ENCODE results near the gene ZC3H4. TPM values are rescaled to one million over a fixed set of nuclear protein-coding genes. Genes with fewer than 3 reads are reported as not detected.

Gene ZC3H4
- total and polyA plus RNA-seq, 9 of the 15 experiments (the other 6 are each of a cell fraction or from before 2014, with no cell fraction given), result 2.2 to 75.6 (median 18.3) TPM

GRCh38 chr19:47124937-47125668 is 11.5 kb upstream of the ZC3H4 start:
- in situ Hi-C loops (cut with MboI), result loop anchor here (5.0 to 10.0 kb wide), 2 partner anchors 43 to 270 kb away; partner anchors contain the start of gene AP2S1
- H3K9me3 ChIP-seq (replicated peaks; ENCODE audit: control insufficient read depth, insufficient read depth, low read depth, low read length), result peaks cover 3% of the 10 kb centered on the region
- H3K27ac ChIP-seq (ENCODE audit: extremely low read depth, low read depth, low read length), result no peak overlapping the region
- no TSS peak for BruUV-seq (replicated peaks)
- CTCF ChIA-PET (ENCODE audit: low intra/inter-chr PET ratio), result interaction anchor here (0.5 to 3.4 kb wide), 4 partner anchors 46 to 595 kb away, joined by 3 to 35 read pairs (median 10); no protein-coding TSS in a partner anchor
- H3K4me3 ChIP-seq, result no peak overlapping the region
- 41% methylated on average over 8 of the region's 8 CpGs for WGBS (ENCODE audit: insufficient coverage, low coverage, missing lambda C conversion rate)
- peak overlapping the region; percentile 10 for H2AFZ ChIP-seq (ENCODE audit: low read depth, low read length)
- H3K4me2 ChIP-seq (ENCODE audit: insufficient read depth, low read length), result no peak overlapping the region
- peaks cover 0 to 10% of the 10 kb centered on the region in 2 experiments; a peak in 3 of 5 replicates for H3K4me1 ChIP-seq (replicated peaks in 1 of 2; ENCODE audit: control insufficient read depth in 2 of 2, insufficient read depth in 2 of 2, low read length in 2 of 2)
- H3K9ac ChIP-seq (ENCODE audit: insufficient read depth in 1 of 2, low read depth in 2 of 2, low read length in 2 of 2), result no peak overlapping the region
- DNase-seq (ENCODE audit: extremely low read depth in 1 of 4, low spot score in 3 of 4), result peak; percentile 68 to 78 (median 70)
- no peaks in the 10 kb centered on the region for H3K79me2 ChIP-seq (ENCODE audit: control insufficient read depth, insufficient read depth, low read length)
- POLR2A ChIA-PET, result interaction anchor here (1.0 to 4.3 kb wide), 3 partner anchors 11 to 89 kb away, joined by 3 to 31 read pairs (median 26); partner anchors contain the start of gene ZC3H4
- no peaks in the 10 kb centered on the region for H3K27me3 ChIP-seq (ENCODE audit: control insufficient read depth in 2 of 2, insufficient read depth in 2 of 2, low read length in 2 of 2)
- ATAC-seq, result peak; percentile 85
- H3K9me1 ChIP-seq (ENCODE audit: control insufficient read depth, insufficient read depth, low read length), result no peaks in the 10 kb centered on the region
- H3K36me3 ChIP-seq (ENCODE audit: control insufficient read depth, insufficient read depth, low read length), result no peaks in the 10 kb centered on the region
- FAIRE-seq, result peak; percentile 91
- H4K20me1 ChIP-seq (replicated peaks; ENCODE audit: control insufficient read depth, insufficient read depth, low read length), result no peaks in the 10 kb centered on the region
- intact Hi-C loops (cut with micrococcal nuclease), result loop anchor here (1.0 kb wide), 3 partner anchors 46 to 112 kb away; no protein-coding TSS in a partner anchor
- no peak for TF ChIP-seq ATF6 (CRISPR knock-in tag; IDR thresholded peaks at IDR 0.05)
- TF ChIP-seq CBFA2T2 (conservative IDR thresholded peaks at IDR 0.05), result no peak
- TF ChIP-seq NUFIP1 (IDR thresholded peaks at IDR 0.05; ENCODE audit: partially characterized antibody), result no peak
- TF ChIP-seq, protein P1, sequence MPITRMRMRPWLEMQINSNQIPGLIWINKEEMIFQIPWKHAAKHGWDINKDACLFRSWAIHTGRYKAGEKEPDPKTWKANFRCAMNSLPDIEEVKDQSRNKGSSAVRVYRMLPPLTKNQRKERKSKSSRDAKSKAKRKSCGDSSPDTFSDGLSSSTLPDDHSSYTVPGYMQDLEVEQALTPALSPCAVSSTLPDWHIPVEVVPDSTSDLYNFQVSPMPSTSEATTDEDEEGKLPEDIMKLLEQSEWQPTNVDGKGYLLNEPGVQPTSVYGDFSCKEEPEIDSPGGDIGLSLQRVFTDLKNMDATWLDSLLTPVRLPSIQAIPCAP (CRISPR knock-in tag; IDR thresholded peaks at IDR 0.05; ENCODE audit: borderline replicate concordance), result no peak
- TF ChIP-seq TCF7L2 (IDR thresholded peaks at IDR 0.05; ENCODE audit: low read depth, low read length), result no peak
- TF ChIP-seq CEBPB (tag; IDR thresholded peaks at IDR 0.05), result no peak
- TF ChIP-seq SP1 (CRISPR knock-in tag; IDR thresholded peaks at IDR 0.05), result 0 out of 2 replicates have a peak, but pooled peaks have one; percentile 29
- TF ChIP-seq PTTG1 (tag; IDR thresholded peaks at IDR 0.05; ENCODE audit: low read depth), result no peak
- TF ChIP-seq L3MBTL2 (IDR thresholded peaks at IDR 0.05), result no peak
- peak; percentile 83 for TF ChIP-seq CC2D1A (IDR thresholded peaks at IDR 0.05)
- TF ChIP-seq KLF6 (CRISPR knock-in tag; IDR thresholded peaks at IDR 0.05; ENCODE audit: borderline replicate concordance), result no peak
- TF ChIP-seq DEAF1 (CRISPR knock-in tag; IDR thresholded peaks at IDR 0.05), result peak; percentile 83
